H1 (cell line): ENCODE data around the gene TRAPPC11. TPM values are rescaled to one million over a fixed set of nuclear protein-coding genes. Genes with fewer than 3 reads are reported as not detected.

Experiments
- CHD1 ChIP-seq: IDR thresholded peaks from 2 replicates; pipeline ENCODE4 v1.6.1; 2012; ENCODE audit warnings: low read depth, low read length, improper control_type of control experiment
- CTBP2 ChIP-seq: IDR thresholded peaks from 2 replicates; pipeline ENCODE4 v1.7.0; 2011; ENCODE audit warnings: borderline replicate concordance, mild to moderate bottlenecking, moderate library complexity, mixed read lengths, low read length; ENCODE audit not compliant: insufficient read depth, insufficient read length
- POLR2AphosphoS5 ChIP-seq: IDR thresholded peaks from 2 replicates; pipeline ENCODE4 v1.6.1; 2011; ENCODE audit warnings: low read depth, low read length
- polyA plus RNA-seq, 7 experiments: library from polyadenylated mRNA; depleted of rRNA in 3 of 7; stranded (reverse) in 5 of 7; unstranded in 2 of 7; fragments of >200 nt in 5 of 7; fragments of 200-250 nt in 2 of 7; gene quantifications; 1 replicate in 5 of 7; 2 replicates in 1 of 7; 4 replicates in 1 of 7; pipeline versions ENCODE4 v1.2.1 to v1.2.3, GENCODE V29; 2011 to 2013; ENCODE audit warnings: missing spikeins in 2 of 7, mixed read lengths in 2 of 7
- total RNA-seq: library from RNA; stranded (reverse); fragmentation: NEBNext Ultra II Directional; extraction: Animal tissue kit (Norgen Biotek cat#: 25700); gene quantifications from 2 replicates; pipeline ENCODE4 v1.2.1, GENCODE V29; 2021
- TF ChIP-seq, protein P1 (sequence below), 3 experiments: IDR thresholded peaks; 1 replicate in 2 of 3; 2 replicates in 1 of 3; pipeline versions ENCODE4 v1.5.1 to v1.6.1; 2011; ENCODE audit warnings: low read length in 3 of 3, mild to moderate bottlenecking in 3 of 3, inconsistent platforms in 2 of 3, low read depth in 1 of 3, moderate library complexity in 1 of 3; ENCODE audit not compliant: insufficient read depth in 1 of 3; ENCODE audit errors: control extremely low read depth in 1 of 3

TRAPPC11 gene
- total and polyA plus RNA-seq, 2 of the 8 experiments (the other 6 are each of a cell fraction or from before 2014, with no cell fraction given) = 19.2 to 25.9 TPM

DNA sequence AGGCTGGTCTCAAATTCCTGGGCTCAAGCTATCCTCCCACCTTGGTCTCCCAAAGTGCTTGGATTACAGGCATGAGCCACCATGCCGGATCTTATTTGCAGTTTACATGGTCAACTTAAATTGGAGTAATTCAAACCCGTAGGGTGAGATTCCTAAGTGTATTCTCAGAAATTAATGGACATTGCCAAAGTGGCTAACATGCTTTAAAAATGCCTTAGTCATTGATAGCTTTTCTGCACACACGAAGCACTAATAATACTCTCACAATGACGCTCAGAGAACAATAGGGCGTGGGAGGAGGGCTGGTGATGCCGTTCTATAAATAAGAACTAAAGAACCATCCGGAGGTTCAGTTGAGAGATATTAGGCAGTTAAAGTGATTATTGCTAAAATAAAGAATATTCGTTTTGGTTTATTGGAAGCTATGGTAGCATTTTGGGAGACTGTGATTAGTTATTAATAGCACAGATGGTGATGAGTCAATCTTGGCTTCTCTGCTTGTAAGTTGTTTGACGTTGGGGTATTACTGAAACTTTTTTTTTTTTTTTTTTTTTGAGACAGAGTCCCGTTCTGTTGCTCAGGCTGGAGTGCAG is 79.1 kb downstream of the TRAPPC11 start (continued):
- TF ChIP-seq, protein P1, sequence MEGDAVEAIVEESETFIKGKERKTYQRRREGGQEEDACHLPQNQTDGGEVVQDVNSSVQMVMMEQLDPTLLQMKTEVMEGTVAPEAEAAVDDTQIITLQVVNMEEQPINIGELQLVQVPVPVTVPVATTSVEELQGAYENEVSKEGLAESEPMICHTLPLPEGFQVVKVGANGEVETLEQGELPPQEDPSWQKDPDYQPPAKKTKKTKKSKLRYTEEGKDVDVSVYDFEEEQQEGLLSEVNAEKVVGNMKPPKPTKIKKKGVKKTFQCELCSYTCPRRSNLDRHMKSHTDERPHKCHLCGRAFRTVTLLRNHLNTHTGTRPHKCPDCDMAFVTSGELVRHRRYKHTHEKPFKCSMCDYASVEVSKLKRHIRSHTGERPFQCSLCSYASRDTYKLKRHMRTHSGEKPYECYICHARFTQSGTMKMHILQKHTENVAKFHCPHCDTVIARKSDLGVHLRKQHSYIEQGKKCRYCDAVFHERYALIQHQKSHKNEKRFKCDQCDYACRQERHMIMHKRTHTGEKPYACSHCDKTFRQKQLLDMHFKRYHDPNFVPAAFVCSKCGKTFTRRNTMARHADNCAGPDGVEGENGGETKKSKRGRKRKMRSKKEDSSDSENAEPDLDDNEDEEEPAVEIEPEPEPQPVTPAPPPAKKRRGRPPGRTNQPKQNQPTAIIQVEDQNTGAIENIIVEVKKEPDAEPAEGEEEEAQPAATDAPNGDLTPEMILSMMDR (IDR thresholded peaks at IDR 0.05; ENCODE audit: control extremely low read depth in 1 of 3, insufficient read depth in 1 of 3, low read depth in 1 of 3, low read length in 3 of 3) = no peak
- TF ChIP-seq POLR2AphosphoS5 (no peak), CHD1 (no peak), CTBP2 (no peak)
